A549 (cell line): ENCODE measurements around the gene DRGX.

Experiments used
- CHD4 ChIP-seq: fragments of 200-600 bp; sonication (generic); IDR thresholded peaks from 2 replicates; pipeline ENCODE4 v1.6.1; 2016; ENCODE audit warnings: antibody characterized with exemption, mild to moderate bottlenecking, borderline replicate concordance
- CTCF ChIP-seq: fragments of >200 bp; sonication (Bioruptor Twin); formaldehyde crosslinking; IDR thresholded peaks from 3 replicates; pipeline ENCODE4 v1.5.1; 2016
- EP300 ChIP-seq, 2 experiments: fragments of >200 bp; sonication (Bioruptor Twin); formaldehyde crosslinking; IDR thresholded peaks; 2 replicates in 1 of 2; 3 replicates in 1 of 2; pipeline ENCODE4 v1.6.1; 2016 to 2017
- PHF8 ChIP-seq: fragments of 200-600 bp; sonication (generic); IDR thresholded peaks from 2 replicates; pipeline ENCODE4 v1.6.1; 2016; ENCODE audit warnings: low read depth, mild to moderate bottlenecking, antibody characterized with exemption, moderate library complexity, borderline replicate concordance
- POLR2A ChIP-seq: IDR thresholded peaks from 2 replicates; pipeline ENCODE4 v1.6.1; 2012; ENCODE audit warnings: mild to moderate bottlenecking, low read length
- REST ChIP-seq: fragments of 200-600 bp; sonication (generic); IDR thresholded peaks from 2 replicates; pipeline ENCODE4 v1.6.1; 2016; ENCODE audit warnings: antibody characterized with exemption, mild to moderate bottlenecking, moderate library complexity

- TF ChIP-seq EP300 (IDR thresholded peaks at IDR 0.05) = no peak
- no peak for TF ChIP-seq POLR2A
- no peak for TF ChIP-seq CTCF
- TF ChIP-seq CHD4 = no peak
- no peak for TF ChIP-seq REST
- TF ChIP-seq PHF8 = no peak
These were observed 22.5 kb downstream of the DRGX start for GRCh38 chr10:49373361-49373760.
